ENCODE measurements around the gene STX18.
"Not testable (repeated sequence)": the region's sequence is repeated elsewhere in the genome, so short reads cannot be mapped to it uniquely, and the experiment has no call there.

The STX18 gene

DNA sequence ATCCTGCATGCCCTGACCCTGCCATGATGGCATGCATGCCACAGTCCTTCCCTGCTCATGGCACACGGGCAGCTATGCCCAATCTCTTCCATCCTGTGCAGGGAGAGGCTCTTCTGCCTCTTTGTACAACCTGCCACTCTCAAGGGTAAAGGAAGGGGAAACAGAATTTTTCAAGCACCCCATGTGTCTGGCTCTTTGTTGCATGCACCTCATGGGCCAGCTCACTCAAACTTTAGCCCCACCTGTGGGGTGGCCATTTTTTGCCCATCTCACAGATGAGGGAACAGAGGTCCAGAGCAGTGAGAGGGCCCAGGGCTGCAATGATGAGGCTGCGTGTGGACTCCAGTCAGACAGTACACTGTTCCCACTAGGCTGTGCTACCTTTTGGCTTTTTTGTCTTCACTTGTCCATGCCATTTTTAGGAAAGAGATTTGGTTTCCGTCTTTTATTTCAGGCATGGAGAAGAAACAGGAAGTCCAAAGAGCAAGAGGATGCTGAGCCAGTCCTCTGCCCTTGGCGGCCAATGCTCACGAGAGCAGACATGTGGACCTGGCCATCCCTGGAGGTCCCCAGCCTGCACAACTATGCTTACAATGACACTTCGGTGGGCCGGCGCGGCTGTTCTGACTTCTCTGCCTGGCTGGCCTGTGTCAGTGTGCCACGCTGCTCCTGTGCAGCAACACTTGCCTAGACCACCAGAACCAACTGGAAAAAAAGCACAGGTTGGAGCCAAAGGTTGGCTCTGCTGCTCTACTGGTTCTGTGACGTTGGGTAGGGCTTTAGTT lies 109.3 kb downstream of the STX18 start:
- DNase-seq, result no peak

DNA sequence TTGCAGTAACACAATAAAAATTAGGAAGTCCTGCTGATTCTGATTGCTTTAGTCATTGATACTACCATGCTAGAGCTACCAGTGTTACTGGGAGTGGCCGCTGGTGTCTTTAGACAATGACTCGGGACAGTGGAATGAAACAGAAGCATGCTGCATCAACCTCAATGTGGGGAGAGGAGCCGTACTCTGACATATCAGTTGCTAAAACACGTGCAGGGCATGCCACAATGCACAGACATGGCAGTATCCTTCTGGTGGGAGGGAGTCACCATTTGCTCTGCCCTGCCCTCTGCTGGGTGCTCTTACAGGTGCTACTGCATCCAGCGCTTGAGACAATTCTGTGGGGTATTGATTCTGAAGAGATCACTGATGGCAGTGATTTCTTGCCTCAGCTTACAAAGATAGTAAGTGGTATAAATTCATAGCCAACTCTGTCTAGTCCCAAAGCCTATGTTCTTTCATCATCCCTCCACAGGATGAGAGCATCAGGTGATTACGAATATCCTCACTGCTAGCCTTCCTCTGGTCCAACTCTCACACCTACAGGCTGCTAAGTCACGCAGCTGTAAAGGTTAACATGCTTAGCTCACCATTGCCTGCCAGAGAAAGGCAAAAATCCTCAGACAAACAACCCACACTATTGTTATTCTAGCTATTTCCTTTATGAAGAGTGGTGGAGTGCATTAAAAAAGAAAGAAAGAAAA lies 111.2 kb downstream of the STX18 start:
- no peak for DNase-seq

DNA sequence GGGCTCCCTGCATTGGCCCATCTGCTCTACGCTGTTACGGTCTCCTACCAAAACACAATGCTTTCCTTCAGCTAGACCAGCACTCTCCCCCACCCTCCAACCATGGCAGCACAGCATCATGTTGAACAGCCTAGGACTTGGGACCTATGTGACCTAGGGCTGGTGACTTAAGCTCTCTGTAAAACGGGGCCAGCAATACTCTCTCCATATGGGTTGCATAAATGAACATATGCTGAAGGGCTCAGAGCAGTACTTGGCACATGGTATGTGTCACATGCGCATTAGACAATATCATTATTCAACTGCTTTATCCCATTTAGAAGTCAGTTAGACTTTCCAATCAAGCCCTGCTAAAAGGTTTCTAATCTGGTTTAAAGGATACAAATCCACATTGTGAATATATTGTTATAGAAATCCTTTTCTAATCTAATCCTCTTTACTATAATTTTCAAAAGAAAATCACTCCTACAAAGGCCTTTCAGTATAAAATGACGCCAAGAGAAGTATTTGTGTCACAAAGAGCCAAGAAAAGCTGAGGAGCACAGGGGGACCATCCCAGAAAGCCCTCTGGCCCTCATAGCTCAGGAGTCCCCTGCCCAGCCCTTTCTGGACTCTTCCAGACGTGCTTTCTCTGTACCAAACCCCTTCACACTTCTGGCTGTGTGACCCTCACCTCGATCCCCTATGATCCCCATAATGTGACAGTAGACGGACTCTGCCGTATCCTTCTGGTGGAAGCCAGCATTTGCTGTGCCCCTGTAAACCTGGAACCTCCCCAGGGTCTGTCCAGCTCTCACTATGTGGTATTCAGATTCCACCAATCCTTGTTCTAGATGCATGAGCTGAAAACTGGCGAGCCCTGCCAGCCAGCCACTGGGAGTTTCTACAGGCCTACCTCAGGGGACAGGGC lies 112.6 kb downstream of the STX18 start:
- DNase-seq, result no peak

DNA sequence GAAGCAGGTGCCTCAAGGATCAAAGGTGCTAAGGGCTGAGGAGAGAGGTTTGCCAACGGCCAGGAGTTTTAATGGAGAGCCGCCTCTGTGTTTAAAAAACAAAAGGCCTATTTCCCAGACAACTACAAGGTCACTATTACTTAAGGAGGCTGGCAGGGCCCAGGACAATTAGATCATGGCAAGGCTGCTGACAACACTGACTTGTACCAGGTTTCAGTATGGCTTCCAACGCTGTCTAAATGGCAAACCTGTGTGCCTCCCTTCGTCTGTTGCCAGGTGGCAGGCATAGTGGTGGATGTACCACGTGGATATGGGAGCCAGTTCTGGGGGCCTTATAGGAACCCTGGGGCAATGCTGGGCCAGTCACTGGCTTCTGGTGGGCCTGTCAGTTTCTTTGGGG lies 114.0 kb downstream of the STX18 start:
- DNase-seq, result no peak

DNA sequence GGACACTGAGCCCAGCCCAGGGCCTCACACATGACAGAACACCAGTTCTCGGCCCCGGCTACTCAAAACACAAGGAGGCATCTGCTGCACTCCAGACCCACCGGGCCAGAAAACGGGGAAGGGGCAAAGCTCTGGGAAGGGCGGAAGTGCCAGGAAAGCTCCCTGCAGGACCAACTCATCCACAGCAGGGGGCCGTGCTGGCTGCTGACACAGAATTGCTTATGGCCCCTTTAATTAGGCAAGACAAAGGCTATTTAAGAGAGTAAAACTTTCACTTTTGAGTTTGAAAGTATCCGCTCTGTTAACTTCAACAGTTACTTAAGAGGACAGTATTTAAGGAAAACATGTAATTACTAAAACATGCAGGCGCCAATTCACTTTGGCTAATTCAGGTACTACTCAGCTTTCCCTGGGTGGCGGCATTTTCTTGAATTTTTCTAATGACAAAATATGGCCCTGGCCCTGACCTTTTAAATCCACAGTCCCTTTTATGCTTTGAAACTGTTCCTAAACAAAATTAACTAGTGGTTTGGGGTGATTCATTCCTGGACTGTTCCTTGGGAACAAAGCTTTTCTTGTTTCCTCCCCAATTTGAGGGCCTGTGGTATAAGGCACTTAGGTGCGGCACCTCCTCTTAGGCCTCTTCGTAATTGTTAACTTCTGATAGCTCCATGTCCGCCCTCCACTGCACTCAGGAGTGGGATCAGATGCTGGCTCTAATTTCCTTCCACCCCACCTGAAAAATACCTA lies 114.6 kb downstream of the STX18 start:
- DNase-seq, result no peak

DNA sequence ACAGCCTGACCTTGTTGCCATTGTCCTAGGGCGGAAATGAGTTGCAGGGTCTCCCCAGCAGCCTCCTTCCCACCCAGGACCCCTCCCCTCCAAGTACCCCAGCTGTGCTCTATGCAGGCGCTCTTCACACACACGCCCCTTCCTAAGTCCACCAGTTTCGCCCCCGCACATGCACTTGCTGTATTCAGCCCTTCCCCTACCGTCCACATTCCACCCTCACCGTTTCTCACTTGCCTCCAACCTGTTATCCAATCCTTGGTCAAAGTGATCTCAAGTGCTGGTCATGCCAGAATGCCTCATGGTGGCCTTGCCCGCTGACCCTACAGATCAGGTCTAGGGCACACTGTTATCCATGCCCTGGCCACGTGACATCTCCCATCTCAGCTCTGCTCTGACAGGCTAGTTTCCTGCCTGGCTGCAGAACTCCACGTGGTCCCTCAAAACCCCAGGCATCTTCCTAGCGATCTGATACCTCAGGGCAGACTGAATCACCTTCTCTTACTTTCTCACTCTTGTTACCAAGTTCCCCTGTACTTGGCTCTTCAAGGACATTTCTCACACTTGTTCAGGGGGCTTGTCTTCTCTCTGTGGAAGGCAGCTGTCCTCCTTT lies 115.2 kb downstream of the STX18 start:
- DNase-seq, result no peak

DNA sequence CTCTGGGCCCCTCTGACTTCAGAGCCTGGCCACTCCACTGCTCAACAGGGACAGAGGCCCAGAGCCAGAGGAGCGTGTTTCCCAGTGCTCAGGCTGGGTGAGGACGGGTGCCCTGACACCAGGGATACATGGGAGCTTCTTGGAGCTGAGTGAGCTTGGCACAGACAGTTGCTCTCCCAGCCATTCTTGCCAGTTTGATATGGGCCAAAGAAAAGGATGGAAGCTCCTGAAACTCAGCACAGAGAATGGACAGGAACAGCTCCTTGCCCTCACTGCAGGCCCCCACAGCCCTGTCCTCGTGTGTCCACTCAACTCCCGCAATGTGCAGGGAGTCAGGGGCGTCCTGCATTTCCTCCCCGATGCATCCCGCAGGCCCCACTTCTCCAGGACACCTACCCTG lies 116.2 kb downstream of the STX18 start:
- no peak for DNase-seq

DNA sequence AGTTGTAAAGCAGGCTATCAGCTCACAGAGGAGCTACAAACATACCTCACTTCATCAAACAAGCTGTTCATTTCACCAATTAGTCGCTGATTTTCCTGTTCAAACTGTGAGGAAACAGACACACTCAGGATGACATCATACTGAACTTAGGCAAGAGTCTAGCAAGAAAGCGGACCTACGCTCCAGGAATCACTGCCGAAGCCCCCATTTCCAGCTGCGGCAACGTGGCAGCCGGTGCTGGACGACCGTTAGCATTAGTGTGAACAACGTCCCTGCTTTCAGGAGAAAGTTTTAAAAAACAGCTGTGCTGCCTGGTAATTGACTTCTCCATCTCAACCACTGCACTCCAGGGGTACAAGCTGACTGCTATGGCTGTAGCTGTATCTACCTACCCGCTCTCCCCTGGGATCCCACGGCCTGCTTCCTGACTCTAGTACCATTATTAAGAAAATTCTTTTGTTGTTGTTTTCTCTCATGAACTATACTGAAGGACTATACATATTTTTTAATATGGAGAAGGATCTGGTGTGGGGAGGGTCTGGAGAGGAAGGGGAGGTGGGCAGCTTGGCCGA lies 116.6 kb downstream of the STX18 start:
- no peak for DNase-seq

DNA sequence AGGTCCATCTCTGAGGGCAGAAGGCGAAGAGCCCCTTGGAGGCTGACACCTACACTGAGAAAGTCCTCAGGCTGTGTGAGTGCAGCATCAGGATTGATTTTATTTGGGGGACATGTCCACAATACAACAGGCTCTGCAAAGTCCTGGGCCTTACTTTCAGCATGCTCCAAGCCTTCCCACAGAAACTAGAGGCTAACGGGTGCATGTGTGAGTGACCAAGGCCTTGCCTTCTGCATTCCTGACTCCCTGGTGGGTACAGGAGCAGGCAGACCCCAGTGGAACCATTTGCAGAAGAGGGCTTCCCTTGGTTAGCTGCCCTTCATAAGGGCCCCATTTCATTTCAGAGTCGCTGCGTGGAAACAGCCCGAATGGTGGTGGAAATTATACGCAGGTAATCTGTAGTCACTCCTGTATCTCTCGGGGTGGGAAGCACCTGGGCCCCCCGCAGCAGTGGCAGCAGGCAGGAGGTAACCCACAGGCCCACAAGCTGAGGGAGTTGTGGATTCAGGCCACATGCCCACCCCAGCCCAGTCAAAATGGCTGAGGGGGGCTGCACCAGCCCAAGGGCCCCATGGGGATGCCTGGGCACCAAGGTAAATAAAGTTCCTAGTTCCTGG lies 117.2 kb downstream of the STX18 start:
- no peak for DNase-seq

DNA sequence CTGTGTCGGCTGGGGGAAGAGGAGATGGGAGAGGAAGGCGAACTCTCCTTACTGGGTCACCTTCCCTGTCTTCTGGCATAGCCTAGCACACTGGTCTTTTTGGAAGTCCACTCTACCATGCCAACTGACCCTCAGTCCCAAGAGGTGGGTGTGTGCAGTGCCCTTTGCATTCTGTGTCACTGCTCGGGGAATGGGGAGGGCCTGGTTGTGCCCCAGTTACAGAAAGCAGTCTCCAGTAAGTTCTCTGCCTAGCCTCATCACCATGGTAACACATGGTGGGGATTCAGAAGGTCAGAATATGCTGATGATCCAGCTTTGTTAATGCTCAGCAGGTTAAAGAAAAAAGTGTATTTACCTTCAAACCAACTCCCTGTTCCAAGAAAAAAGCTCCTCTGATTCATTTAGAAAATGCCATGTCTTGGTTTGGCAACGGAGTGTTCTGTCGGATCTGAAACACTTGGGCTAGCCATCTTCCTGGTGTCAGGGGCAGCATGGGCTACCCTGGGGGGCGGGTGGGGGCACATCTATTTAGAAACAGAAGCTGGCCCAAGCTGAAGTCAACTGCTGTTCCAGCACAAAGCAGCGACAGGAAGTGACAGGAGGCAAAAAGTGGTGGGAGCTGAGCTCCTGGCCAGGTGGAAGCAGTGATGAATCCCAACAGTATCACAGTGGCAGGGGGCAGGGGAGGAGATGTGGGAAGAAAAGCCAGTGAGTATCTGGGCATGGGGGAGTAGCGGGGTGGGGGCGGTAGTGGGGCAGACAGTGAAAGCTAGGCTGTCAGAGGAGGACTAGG lies 117.9 kb downstream of the STX18 start:
- no peak for DNase-seq

DNA sequence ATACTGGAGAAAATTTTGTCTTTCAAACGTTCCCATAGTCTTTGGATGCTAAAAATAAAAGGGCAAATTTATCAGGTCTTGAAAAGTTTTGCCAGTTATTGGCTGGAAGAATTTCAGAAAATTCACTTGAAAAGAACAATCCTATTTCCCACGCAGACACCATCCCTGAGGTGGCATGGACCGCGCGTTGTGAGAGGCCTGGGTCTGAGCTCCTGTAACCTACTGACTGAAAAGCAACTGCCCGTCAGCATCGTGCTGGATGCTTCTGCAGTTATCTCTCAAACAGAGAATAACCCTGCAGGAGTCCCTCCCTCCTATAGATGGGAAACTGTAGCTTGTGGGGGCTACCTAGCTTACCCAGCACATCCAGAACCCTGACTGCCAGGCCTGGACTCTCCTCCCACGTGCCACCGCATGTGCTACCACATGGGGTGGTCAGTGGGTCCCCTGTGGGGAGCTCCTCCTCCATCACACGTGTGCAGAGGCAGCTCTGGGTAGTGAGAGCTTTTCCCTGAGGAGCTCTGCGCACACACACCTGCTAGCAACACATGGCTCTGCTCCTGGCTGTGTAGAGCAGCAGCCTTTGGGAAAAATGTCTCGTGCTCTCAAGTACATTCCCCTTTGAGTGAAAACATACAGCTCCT lies 118.9 kb downstream of the STX18 start:
- no peak for DNase-seq

DNA sequence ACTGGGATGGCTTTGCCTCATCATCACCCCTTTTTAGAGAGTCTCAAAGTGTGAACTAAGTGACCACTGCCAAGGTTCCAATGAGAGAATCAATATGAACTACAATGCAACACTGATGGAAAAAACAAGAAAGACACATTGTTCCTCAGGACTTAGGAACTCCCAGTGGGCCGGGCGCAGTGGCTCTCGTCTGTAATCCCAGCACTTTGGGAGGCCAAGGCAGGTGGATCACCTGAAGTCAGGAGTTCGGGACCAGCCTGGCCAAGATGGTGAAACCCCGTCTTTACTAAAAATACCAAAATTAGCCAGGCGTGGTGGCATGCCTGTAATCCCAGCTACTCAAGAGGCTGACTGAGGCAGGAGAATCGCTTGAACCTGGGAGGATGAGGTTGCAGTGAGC lies 119.7 kb downstream of the STX18 start:
- DNase-seq, result not testable (repeated sequence)

DNA sequence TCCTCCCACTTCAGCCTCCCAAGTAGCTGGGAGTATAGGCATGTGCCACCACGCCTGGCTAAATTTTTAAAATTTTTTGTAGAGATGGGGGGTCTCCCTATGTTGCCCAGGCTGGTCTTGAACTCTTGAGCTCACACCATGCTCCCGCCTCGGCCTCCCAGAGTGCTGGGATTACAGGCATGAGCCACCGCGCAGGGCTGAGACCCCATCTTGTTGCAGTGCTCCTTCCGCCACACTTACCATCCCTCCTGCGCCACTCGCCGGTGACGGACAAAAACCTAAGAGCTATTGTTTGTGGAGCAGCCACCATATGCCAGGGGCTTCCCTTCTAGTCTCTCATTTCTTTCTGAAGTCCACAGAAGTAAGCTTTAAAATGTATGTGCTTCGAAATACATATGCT lies 120.5 kb downstream of the STX18 start:
- no peak for DNase-seq

DNA sequence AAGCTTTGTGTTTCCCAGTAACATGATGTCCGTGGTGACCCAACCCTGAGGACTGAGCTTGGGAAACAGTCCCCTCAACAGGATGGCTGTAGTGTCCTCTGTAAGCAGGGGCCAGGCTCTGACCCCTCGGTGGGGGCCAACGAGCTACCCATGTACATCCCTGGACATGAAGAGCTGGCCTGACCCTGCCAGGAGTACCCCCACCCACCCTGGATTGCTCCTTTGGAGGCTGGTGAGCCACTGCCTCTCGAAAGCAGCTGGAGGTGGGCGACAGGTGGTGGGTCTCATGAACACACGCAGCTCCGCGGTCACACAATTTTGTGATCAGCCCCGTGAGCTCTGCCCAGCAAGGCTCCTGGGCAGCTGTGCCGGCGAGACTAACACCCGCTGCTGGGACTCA lies 121.4 kb downstream of the STX18 start:
- DNase-seq, result no peak

DNA sequence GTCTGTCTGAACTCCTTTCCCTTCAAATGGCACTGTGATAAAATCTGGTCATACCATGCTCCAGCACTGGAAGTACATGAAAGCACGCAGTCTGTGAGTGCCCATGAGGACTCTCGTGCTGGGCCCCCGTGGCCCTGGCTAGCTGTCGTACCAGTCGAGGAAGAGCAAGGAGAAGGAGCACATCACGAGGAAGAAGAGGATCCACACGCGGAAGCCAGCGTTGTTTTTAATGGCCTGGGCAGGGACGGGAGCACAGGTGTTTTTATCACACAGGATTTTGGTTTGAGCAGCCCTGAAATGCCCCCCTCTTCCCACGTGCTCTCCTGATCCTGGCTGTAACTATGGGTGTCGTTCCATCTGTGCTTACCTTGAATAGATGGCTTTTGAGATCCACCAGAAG lies 122.0 kb downstream of the STX18 start:
- DNase-seq, result no peak

DNA sequence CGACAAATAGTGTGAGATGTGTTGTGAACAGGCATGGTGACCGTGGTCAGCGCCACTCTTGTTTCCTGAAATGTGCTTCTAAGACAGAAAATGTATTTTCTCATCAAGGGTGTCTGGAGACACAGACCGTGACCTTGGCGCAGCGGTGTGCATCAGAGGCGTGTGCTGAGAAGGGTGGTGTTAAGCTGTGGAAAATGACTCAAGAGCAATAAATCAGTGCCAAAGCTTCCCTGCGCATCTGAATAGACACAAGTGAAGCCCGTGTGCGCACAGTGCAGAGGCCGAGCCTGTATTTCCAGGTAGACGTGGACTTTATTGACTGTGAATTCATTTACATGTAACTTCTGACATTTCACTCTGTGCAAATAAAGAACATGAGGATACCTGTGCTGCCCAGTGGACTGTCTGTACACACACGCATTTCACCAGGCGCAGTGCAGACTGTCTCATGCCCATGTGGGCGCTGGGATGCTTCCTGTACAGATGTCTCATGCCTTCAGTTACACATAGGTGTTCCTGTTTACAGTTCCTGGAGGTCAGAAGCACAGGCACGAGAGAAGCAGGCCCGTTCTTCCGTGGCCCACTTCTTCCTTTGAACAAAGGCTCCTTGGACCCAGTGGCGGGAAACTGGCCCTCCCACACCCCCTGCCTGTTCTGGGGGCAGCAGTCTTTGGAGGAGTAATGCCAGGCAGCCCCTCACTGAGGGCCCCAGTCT lies 123.0 kb downstream of the STX18 start:
- DNase-seq, result no peak

DNA sequence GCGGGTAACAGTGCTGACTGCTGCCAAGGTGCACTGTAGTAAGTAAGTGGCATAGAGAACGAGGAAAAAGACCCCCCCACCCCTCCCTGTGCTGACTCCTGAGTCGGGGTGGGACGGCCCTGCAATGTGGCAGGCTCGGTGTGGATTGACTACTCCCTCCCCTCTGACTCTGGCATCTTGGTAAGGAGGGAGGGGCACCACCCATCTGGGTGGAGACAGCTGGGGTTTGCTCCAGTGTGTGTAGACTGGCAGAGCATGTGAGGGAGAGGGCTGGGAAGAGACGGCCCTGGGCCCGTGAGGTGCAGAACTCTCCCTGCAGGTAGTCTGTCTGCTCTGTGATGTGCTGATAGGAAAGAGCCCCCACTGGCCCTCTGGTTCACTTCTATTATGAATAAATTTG lies 124.0 kb downstream of the STX18 start:
- DNase-seq, result no peak

DNA sequence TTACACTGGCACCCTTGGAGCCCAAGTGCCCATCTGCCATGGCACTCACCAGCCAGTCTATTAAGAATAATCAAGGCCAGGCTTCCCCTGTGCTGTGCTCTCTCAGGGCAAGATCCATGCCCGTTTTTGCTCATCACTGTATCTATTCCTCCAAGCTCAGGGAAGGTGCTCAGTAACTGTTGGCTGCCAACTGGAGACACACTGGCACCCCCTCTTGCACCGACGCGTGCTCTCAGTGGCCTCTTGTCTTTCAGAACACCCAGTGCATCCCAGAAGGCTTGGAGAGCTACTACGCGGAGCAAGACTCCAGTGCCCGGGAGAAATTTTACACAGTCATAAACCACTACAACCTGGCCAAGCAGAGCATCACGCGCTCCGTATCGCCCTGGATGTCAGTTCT lies 124.9 kb downstream of the STX18 start:
- DNase-seq, result no peak

Data from NCI-H2029 (cell line).